Kidney (tissue), 14 donors: ENCODE measurements around the gene FGGY. TPM values are rescaled to one million over a fixed set of nuclear protein-coding genes. Genes with fewer than 3 reads are reported as not detected.
A peak's percentile ranks its signal among the peaks of the same experiment; 100 is the strongest.

Experiments
- DNase-seq, 5 donors: peaks; one replicate each; pipeline ENCODE4 v3.0.0-alpha.2; 2013 to 2020
- FAIRE-seq: peaks from 2 replicates; lab custom pipeline; 2012; peaks lifted over from hg19 to GRCh38; lab: Jason Lieb, UNC
- H3K27ac ChIP-seq, 2 donors: one replicate each; pipeline ENCODE4 v1.7.0; 2013; ENCODE audit warnings: low read depth in 2 of 2, low read length in 2 of 2, inconsistent platforms in 1 of 2
- H3K27me3 ChIP-seq: one replicate; pipeline ENCODE4 v1.7.1; 2013; ENCODE audit warnings: low read length, inconsistent platforms; ENCODE audit not compliant: control insufficient read depth, insufficient read depth
- H3K36me3 ChIP-seq, 3 donors: one replicate each; pipeline versions ENCODE4 v1.7.0 to v1.7.1; 2013; ENCODE audit warnings: low read length in 3 of 3, control low read depth in 1 of 3, inconsistent platforms in 1 of 3; ENCODE audit not compliant: insufficient read depth in 3 of 3, control insufficient read depth in 2 of 3
- H3K4me1 ChIP-seq, 3 donors: one replicate each; pipeline versions ENCODE4 v1.7.0 to v1.7.1; 2013; ENCODE audit warnings: low read length in 3 of 3, inconsistent platforms in 1 of 3, low read depth in 1 of 3; ENCODE audit not compliant: control insufficient read depth in 2 of 3, insufficient read depth in 2 of 3
- H3K4me3 ChIP-seq, 3 donors: one replicate each; pipeline versions ENCODE4 v1.7.0 to v1.8.1; 2013; ENCODE audit warnings: low read length in 3 of 3, control low read depth in 1 of 3, inconsistent platforms in 1 of 3
- H3K9ac ChIP-seq, 3 donors: one replicate each; pipeline versions ENCODE4 v1.7.0 to v1.7.1; 2013; ENCODE audit warnings: low read length in 3 of 3, control low read depth in 1 of 3, inconsistent platforms in 1 of 3
- H3K9me3 ChIP-seq, 3 donors: one replicate each; pipeline versions ENCODE4 v1.7.0 to v1.7.1; 2013; ENCODE audit warnings: low read length in 3 of 3, control low read depth in 1 of 3, inconsistent platforms in 1 of 3; ENCODE audit not compliant: control insufficient read depth in 2 of 3, insufficient read depth in 1 of 3
- CTCF ChIP-seq: IDR thresholded peaks from 3 replicates; pipeline ENCODE4 v1.5.1; 2012; ENCODE audit warnings: mild to moderate bottlenecking, moderate library complexity, borderline replicate concordance; ENCODE audit not compliant: insufficient read depth; ENCODE audit errors: extremely low read depth
- intact Hi-C: fragments of 100-400 bp; cut with DNase I; formaldehyde crosslinking; loops from one replicate; pipeline ENCODE4 v1.11.1; 2022
- polyA plus RNA-seq: library from polyadenylated mRNA; stranded (reverse); fragments of 350-450 nt; fragmentation: Illumina TruSeq; extraction: RNeasy Lipid Tissue Mini Kit (QIAGEN cat#74804); gene quantifications from one replicate; pipeline ENCODE4 v1.2.3, GENCODE V29; 2014; ENCODE audit warnings: low read depth, low replicate concordance; ENCODE audit not compliant: insufficient read depth
- total RNA-seq: library from RNA; stranded (reverse); fragmentation: NEBNext Ultra II Directional; extraction: Animal tissue kit (Norgen Biotek cat#: 25700); gene quantifications from one replicate; pipeline ENCODE4 v1.2.1, GENCODE V29; 2021
- donor health status: control.
- donor health status: control.
- donor health status: control.
- donor health status: control.
- donor health status: control.
- donor health status: DM: yes; HTN: yes; CAD: no.
- donor health status: Normal renal cell carcinoma (clear cell type).

FGGY gene
- total and polyA plus RNA-seq, 2 donors from 2014 or later, result 11.2 to 31.0 TPM

GRCh38 chr1:59399642-59400041 lies 102.7 kb downstream of the FGGY start:
- intact Hi-C loops, result no loop called here
- Histone ChIP-seq H3K27ac (no peak overlapping the region), H3K4me3 (no peak overlapping the region), H3K9me3 (no peaks in the 10 kb centered on the region), H3K36me3 (no peaks in the 10 kb centered on the region), H3K4me1 (peaks cover 0 to under 1% (median 0%) of the 10 kb centered on the region in 3 donors), H3K9ac (no peak overlapping the region), H3K27me3 (no peaks in the 10 kb centered on the region)
- no peak for FAIRE-seq
- TF ChIP-seq CTCF, result no peak
- DNase-seq, result no peak

- intact Hi-C loops, result no loop called here
- H3K27me3 ChIP-seq, result no peaks in the 10 kb centered on the region
- H3K4me3 ChIP-seq, result no peak overlapping the region
- DNase-seq, result no peak
- H3K36me3 ChIP-seq, result no peaks in the 10 kb centered on the region
- H3K4me1 ChIP-seq, result peaks cover 0 to 4% (median 0%) of the 10 kb centered on the region in 3 donors
- H3K27ac ChIP-seq, result no peak overlapping the region
- TF ChIP-seq CTCF, result no peak
- no peak for FAIRE-seq
- no peaks in the 10 kb centered on the region for H3K9me3 ChIP-seq
- H3K9ac ChIP-seq, result no peak overlapping the region
These were observed 104.7 kb downstream of the FGGY start for GRCh38 chr1:59401581-59401980.

- H3K9ac ChIP-seq, result no peak overlapping the region
- intact Hi-C loops, result no loop called here
- H3K27ac ChIP-seq, result no peak overlapping the region
- H3K9me3 ChIP-seq, result no peaks in the 10 kb centered on the region
- DNase-seq (peak in 2 of 5 donors; percentile 37 to 60), FAIRE-seq (no peak)
- peaks cover 0 to 4% (median 0%) of the 10 kb centered on the region in 3 donors for H3K4me1 ChIP-seq
- no peaks in the 10 kb centered on the region for H3K36me3 ChIP-seq
- peak overlapping the region in 1 of 3 donors; percentile 31 for H3K4me3 ChIP-seq
- H3K27me3 ChIP-seq, result no peaks in the 10 kb centered on the region
- no peak for TF ChIP-seq CTCF
These were observed 107.9 kb downstream of the FGGY start for GRCh38 chr1:59404796-59405195.
